ENCODE results near the gene SLC29A3.

SLC29A3 gene

GRCh38 chr10:71291528-71291900 lies 27.5 kb upstream of the SLC29A3 start:
- TF ChIP-seq, protein P1, sequence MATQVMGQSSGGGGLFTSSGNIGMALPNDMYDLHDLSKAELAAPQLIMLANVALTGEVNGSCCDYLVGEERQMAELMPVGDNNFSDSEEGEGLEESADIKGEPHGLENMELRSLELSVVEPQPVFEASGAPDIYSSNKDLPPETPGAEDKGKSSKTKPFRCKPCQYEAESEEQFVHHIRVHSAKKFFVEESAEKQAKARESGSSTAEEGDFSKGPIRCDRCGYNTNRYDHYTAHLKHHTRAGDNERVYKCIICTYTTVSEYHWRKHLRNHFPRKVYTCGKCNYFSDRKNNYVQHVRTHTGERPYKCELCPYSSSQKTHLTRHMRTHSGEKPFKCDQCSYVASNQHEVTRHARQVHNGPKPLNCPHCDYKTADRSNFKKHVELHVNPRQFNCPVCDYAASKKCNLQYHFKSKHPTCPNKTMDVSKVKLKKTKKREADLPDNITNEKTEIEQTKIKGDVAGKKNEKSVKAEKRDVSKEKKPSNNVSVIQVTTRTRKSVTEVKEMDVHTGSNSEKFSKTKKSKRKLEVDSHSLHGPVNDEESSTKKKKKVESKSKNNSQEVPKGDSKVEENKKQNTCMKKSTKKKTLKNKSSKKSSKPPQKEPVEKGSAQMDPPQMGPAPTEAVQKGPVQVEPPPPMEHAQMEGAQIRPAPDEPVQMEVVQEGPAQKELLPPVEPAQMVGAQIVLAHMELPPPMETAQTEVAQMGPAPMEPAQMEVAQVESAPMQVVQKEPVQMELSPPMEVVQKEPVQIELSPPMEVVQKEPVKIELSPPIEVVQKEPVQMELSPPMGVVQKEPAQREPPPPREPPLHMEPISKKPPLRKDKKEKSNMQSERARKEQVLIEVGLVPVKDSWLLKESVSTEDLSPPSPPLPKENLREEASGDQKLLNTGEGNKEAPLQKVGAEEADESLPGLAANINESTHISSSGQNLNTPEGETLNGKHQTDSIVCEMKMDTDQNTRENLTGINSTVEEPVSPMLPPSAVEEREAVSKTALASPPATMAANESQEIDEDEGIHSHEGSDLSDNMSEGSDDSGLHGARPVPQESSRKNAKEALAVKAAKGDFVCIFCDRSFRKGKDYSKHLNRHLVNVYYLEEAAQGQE (IDR thresholded peaks at IDR 0.05; ENCODE audit: insufficient read depth in 1 of 2, low read depth in 2 of 2, low read length in 2 of 2) = no peak
- TF ChIP-seq FOXP2 (optimal IDR thresholded peaks at IDR 0.05; ENCODE audit: borderline replicate concordance, extremely low read depth, extremely low read length, insufficient read depth) = no peak
- no peak for TF ChIP-seq SIN3A (IDR thresholded peaks at IDR 0.05; ENCODE audit: borderline replicate concordance, insufficient read depth, low read length)
- no peak for TF ChIP-seq TAF1 (IDR thresholded peaks at IDR 0.05; ENCODE audit: borderline replicate concordance, insufficient read depth, low read length)
- no peak for TF ChIP-seq POLR2AphosphoS5 (IDR thresholded peaks at IDR 0.05; ENCODE audit: low read depth, low read length)

DNA sequence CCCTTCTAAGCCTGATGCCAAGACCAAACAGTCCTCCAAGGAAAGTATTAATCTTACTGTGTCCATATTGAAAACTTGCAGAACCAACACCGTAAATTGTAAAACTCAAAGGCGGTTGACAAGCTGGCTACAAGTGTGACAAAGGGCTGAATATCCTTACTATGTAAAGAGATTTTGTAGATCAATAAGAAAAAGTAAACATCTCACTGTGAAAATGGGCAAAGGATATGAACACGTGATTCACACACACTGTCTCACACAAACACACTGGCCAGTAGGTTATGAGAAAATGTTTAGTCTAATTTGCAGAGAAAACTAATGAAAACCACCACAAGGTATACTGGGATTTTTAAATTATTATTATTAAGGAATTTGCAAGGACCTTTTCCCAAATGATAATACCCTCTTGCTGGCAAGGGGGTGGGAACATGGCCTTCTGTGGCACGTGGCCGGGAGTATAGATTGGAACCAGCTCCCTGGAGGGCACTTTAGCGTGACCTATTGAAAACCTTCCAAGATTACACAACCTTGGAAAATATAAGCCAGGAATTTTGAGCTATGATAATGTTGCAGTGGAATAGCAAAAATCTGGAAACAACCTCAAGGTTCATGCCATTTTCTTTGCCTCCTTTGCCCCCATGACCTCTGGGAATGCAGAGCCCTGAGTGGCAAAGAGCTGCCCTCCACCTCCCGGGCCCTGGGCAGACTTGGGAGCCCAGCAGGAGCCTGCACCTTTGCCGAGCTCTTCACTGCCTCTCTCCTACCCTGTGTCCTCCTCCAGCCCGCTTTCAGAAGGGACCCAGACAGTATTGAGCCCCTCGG lies 26.2 kb upstream of the SLC29A3 start:
- no peak for TF ChIP-seq FOXP2 (optimal IDR thresholded peaks at IDR 0.05; ENCODE audit: borderline replicate concordance, extremely low read depth, extremely low read length, insufficient read depth)
- no peak for TF ChIP-seq SIN3A (IDR thresholded peaks at IDR 0.05; ENCODE audit: borderline replicate concordance, insufficient read depth, low read length)
- TF ChIP-seq, protein P1 (IDR thresholded peaks at IDR 0.05; ENCODE audit: insufficient read depth in 1 of 2, low read depth in 2 of 2, low read length in 2 of 2) = no peak
- no peak for TF ChIP-seq TAF1 (IDR thresholded peaks at IDR 0.05; ENCODE audit: borderline replicate concordance, insufficient read depth, low read length)
- TF ChIP-seq POLR2AphosphoS5 (IDR thresholded peaks at IDR 0.05; ENCODE audit: low read depth, low read length) = no peak

- TF ChIP-seq SIN3A (IDR thresholded peaks at IDR 0.05; ENCODE audit: borderline replicate concordance, insufficient read depth, low read length) (no peak), FOXP2 (optimal IDR thresholded peaks at IDR 0.05; ENCODE audit: borderline replicate concordance, extremely low read depth, extremely low read length, insufficient read depth) (no peak), TAF1 (IDR thresholded peaks at IDR 0.05; ENCODE audit: borderline replicate concordance, insufficient read depth, low read length) (no peak), POLR2AphosphoS5 (IDR thresholded peaks at IDR 0.05; ENCODE audit: low read depth, low read length) (no peak)
- TF ChIP-seq, protein P1 (IDR thresholded peaks at IDR 0.05; ENCODE audit: insufficient read depth in 1 of 2, low read depth in 2 of 2, low read length in 2 of 2) = no peak
These were observed 25.5 kb upstream of the SLC29A3 start for GRCh38 chr10:71293446-71294084.

DNA sequence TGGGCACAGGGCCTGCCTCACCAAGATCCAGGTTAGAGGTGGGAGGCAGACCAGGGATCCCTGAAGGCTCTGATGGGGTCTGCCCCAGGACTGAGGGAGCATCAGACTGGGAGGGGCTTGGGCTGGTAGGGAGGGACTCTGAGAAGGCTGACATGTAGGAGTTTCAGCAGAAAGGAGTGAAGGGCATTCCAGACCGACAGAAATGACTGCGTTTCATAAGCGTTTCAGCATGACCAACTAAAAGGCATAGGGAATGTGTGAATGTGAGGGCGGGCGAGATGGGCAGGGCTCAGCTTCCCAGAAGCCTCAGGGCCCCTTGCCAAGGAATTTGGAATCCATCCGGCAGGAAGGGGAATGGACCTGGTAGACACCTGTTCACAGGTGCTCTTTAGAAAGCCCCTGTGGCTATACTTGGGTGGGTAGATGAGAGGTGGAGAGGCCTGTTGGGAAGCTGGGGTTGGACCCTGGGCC lies 24.9 kb upstream of the SLC29A3 start:
- TF ChIP-seq FOXP2 (optimal IDR thresholded peaks at IDR 0.05; ENCODE audit: borderline replicate concordance, extremely low read depth, extremely low read length, insufficient read depth) (no peak), SIN3A (IDR thresholded peaks at IDR 0.05; ENCODE audit: borderline replicate concordance, insufficient read depth, low read length) (no peak), POLR2AphosphoS5 (IDR thresholded peaks at IDR 0.05; ENCODE audit: low read depth, low read length) (no peak), TAF1 (IDR thresholded peaks at IDR 0.05; ENCODE audit: borderline replicate concordance, insufficient read depth, low read length) (no peak)
- TF ChIP-seq, protein P1 (IDR thresholded peaks at IDR 0.05; ENCODE audit: insufficient read depth in 1 of 2, low read depth in 2 of 2, low read length in 2 of 2) = no peak

Measured in PFSK-1 (cell line).